H9 (cell line): Measurements from ENCODE around the gene MORN5. TPM values are rescaled to one million over a fixed set of nuclear protein-coding genes. Genes with fewer than 3 reads are reported as not detected.

Source experiments
- DNase-seq: peaks from one replicate; pipeline ENCODE4 v3.0.0-alpha.2; 2017
- H2AFZ ChIP-seq: one replicate; pipeline ENCODE4 v1.6.1; 2013; ENCODE audit warnings: mild to moderate bottlenecking, low read length, control low read depth, moderate library complexity
- H2AK5ac ChIP-seq: 2 replicates; pipeline ENCODE4 v1.6.1; 2013; ENCODE audit warnings: low read length, control low read depth, mixed read lengths; ENCODE audit not compliant: insufficient read length
- H2BK120ac ChIP-seq: one replicate; pipeline ENCODE4 v1.6.1; 2013; ENCODE audit warnings: low read depth, mild to moderate bottlenecking, low read length, control low read depth, inconsistent platforms; ENCODE audit not compliant: poor library complexity, severe bottlenecking
- H2BK12ac ChIP-seq: 2 replicates; pipeline ENCODE4 v1.6.1; 2013; ENCODE audit warnings: low read length, control low read depth, mixed read lengths, low read depth; ENCODE audit not compliant: insufficient read length
- H2BK15ac ChIP-seq: 2 replicates; pipeline ENCODE4 v1.6.1; 2013; ENCODE audit warnings: low read depth, low read length, control low read depth
- H2BK20ac ChIP-seq: one replicate; pipeline ENCODE4 v1.6.1; 2013; ENCODE audit warnings: low read depth, mild to moderate bottlenecking, low read length, control low read depth, inconsistent platforms; ENCODE audit not compliant: poor library complexity, severe bottlenecking
- H2BK5ac ChIP-seq: 2 replicates; pipeline ENCODE4 v1.6.1; 2013; ENCODE audit warnings: low read length, control low read depth, mixed read lengths; ENCODE audit not compliant: insufficient read length
- H3K14ac ChIP-seq: 2 replicates; pipeline ENCODE4 v1.6.1; 2013; ENCODE audit warnings: low read length, control low read depth; ENCODE audit not compliant: insufficient read depth
- H3K18ac ChIP-seq: 2 replicates; pipeline ENCODE4 v1.6.1; 2013; ENCODE audit warnings: low read depth, mild to moderate bottlenecking, mixed read lengths, low read length, control low read depth; ENCODE audit not compliant: insufficient read length
- H3K23ac ChIP-seq: 2 replicates; pipeline ENCODE4 v1.6.1; 2013; ENCODE audit warnings: low read length, control low read depth, mixed read lengths, low read depth; ENCODE audit not compliant: insufficient read length
- H3K23me2 ChIP-seq: 2 replicates; pipeline ENCODE4 v1.6.1; 2013; ENCODE audit warnings: low read depth, mild to moderate bottlenecking, mixed read lengths, low read length, control low read depth; ENCODE audit not compliant: insufficient read length, poor library complexity, severe bottlenecking
- H3K27ac ChIP-seq: 2 replicates; pipeline ENCODE4 v1.5.1; 2013; ENCODE audit warnings: low read length, control low read depth, mixed read lengths, low read depth; ENCODE audit not compliant: insufficient read length
- H3K27me3 ChIP-seq: 2 replicates; pipeline ENCODE4 v1.6.1; 2013; ENCODE audit warnings: low read length, control low read depth, inconsistent platforms; ENCODE audit not compliant: insufficient read depth
- H3K4ac ChIP-seq: 2 replicates; pipeline ENCODE4 v1.6.1; 2013; ENCODE audit warnings: low read depth, mild to moderate bottlenecking, control low read depth, inconsistent platforms, low read length, moderate library complexity
- H3K4me1 ChIP-seq: 2 replicates; pipeline ENCODE4 v1.6.1; 2013; ENCODE audit warnings: low read length, control low read depth, inconsistent platforms; ENCODE audit not compliant: insufficient read depth
- H3K4me2 ChIP-seq: 2 replicates; pipeline ENCODE4 v1.6.1; 2013; ENCODE audit warnings: low read length, control low read depth, mixed read lengths; ENCODE audit not compliant: insufficient read length, insufficient read depth
- H3K56ac ChIP-seq: 2 replicates; pipeline ENCODE4 v1.6.1; 2013; ENCODE audit warnings: low read depth, mild to moderate bottlenecking, mixed read lengths, low read length, control low read depth; ENCODE audit not compliant: insufficient read length
- H3K79me1 ChIP-seq: 2 replicates; pipeline ENCODE4 v1.6.1; 2013; ENCODE audit warnings: low read depth, mild to moderate bottlenecking, moderate library complexity, low read length, control low read depth, inconsistent platforms; ENCODE audit not compliant: insufficient read depth, poor library complexity, severe bottlenecking
- H3K79me2 ChIP-seq: 2 replicates; pipeline ENCODE4 v1.6.1; 2013; ENCODE audit warnings: low read length, control low read depth, inconsistent platforms; ENCODE audit not compliant: insufficient read depth
- H3K9ac ChIP-seq: 2 replicates; pipeline ENCODE4 v1.6.1; 2013; ENCODE audit warnings: low read length, control low read depth, mixed read lengths; ENCODE audit not compliant: insufficient read length; ENCODE audit errors: extremely low read depth
- H3K9me3 ChIP-seq: one replicate; pipeline ENCODE4 v1.6.1; 2013; ENCODE audit warnings: low read depth, low read length, inconsistent platforms; ENCODE audit not compliant: control insufficient read depth
- H3T11ph ChIP-seq: one replicate; pipeline ENCODE4 v1.6.1; 2013; ENCODE audit warnings: mild to moderate bottlenecking, low read length, control low read depth, inconsistent platforms
- H4K20me1 ChIP-seq: one replicate; pipeline ENCODE4 v1.6.1; 2013; ENCODE audit not compliant: control insufficient read depth, insufficient read length, insufficient read depth
- H4K5ac ChIP-seq: 2 replicates; pipeline ENCODE4 v1.6.1; 2013; ENCODE audit warnings: low read depth, mild to moderate bottlenecking, mixed read lengths, low read length, control low read depth; ENCODE audit not compliant: insufficient read length
- H4K8ac ChIP-seq: replicated peaks from 2 replicates; pipeline ENCODE4 v1.6.1; 2013; ENCODE audit warnings: low read length, control low read depth, mixed read lengths, low read depth; ENCODE audit not compliant: insufficient read length
- H4K91ac ChIP-seq: 2 replicates; pipeline ENCODE4 v1.6.1; 2013; ENCODE audit warnings: low read depth, mild to moderate bottlenecking, moderate library complexity, mixed read lengths, low read length, control low read depth; ENCODE audit not compliant: insufficient read length
- H3K27ac Mint-ChIP-seq, 3 experiments: 2 replicates in 2 of 3; 3 replicates in 1 of 3; pipeline ENCODE4 v1.8.0; 2020 to 2021; ENCODE audit warnings: mixed read lengths in 3 of 3, mild to moderate bottlenecking in 1 of 3, moderate library complexity in 1 of 3
- H3K27me3 Mint-ChIP-seq: 2 replicates; pipeline ENCODE4 v1.8.0; 2021; ENCODE audit warnings: low read depth, mild to moderate bottlenecking, moderate library complexity, mixed read lengths
- H3K36me3 Mint-ChIP-seq, 3 experiments: 2 replicates in 2 of 3; 3 replicates in 1 of 3; pipeline ENCODE4 v1.8.0; 2020 to 2021; ENCODE audit warnings: low read depth in 3 of 3, mixed read lengths in 3 of 3; ENCODE audit not compliant: insufficient read depth in 1 of 3
- H3K4me1 Mint-ChIP-seq, 2 experiments: 2 replicates each; pipeline ENCODE4 v1.8.0; 2020; ENCODE audit warnings: mixed read lengths in 2 of 2
- H3K4me3 Mint-ChIP-seq, 2 experiments: 2 replicates in 1 of 2; 3 replicates in 1 of 2; pipeline ENCODE4 v1.8.0; 2020 to 2021; ENCODE audit warnings: mild to moderate bottlenecking in 2 of 2, mixed read lengths in 2 of 2, moderate library complexity in 1 of 2
- H3K9me3 Mint-ChIP-seq, 2 experiments: 2 replicates in 1 of 2; 3 replicates in 1 of 2; pipeline ENCODE4 v1.8.0; 2020; ENCODE audit warnings: mild to moderate bottlenecking in 2 of 2, mixed read lengths in 2 of 2, moderate library complexity in 1 of 2
- CTCF ChIP-seq: fragments of 200-600 bp; sonication (generic); conservative IDR thresholded peaks from 3 replicates; pipeline ENCODE4 v1.8.0; 2021; ENCODE audit warnings: antibody characterized with exemption, mild to moderate bottlenecking
- WGBS: extraction: QIAGEN DNeasy Blood & Tissue Kit; methylation state at CpG from one replicate; pipeline ENCODE4 v1.1.7; 2013; ENCODE audit warnings: missing lambda C conversion rate, low lambda C conversion rate, mixed read lengths; ENCODE audit not compliant: insufficient read length; ENCODE audit errors: extremely low coverage; 5-methylcytosine and 5-hydroxymethylcytosine counted together
- total RNA-seq: library from RNA; stranded (reverse); gene quantifications from 2 replicates; pipeline ENCODE4 v1.2.1, GENCODE V29; 2021

Gene MORN5
- total RNA-seq, 1 experiment from 2014 or later, result not detected

- Histone ChIP-seq H3K27me3 (peaks cover 19% of the 10 kb centered on the region; the same call in 1 of the 2 replicates), H3T11ph (no peak overlapping the region), H3K79me1 (no peaks in the 10 kb centered on the region), H3K4ac (no peak overlapping the region), H2BK120ac (no peak overlapping the region), H3K23ac (no peak overlapping the region), H4K5ac (no peak overlapping the region), H3K14ac (no peak overlapping the region; the same call in 1 of the 2 replicates), H2BK20ac (no peak overlapping the region), H3K4me1 (peaks cover 5% of the 10 kb centered on the region; the same call in 1 of the 2 replicates), H3K9ac (no peak overlapping the region), H2AFZ (no peak overlapping the region), H3K23me2 (peaks cover 3% of the 10 kb centered on the region), H4K91ac (no peak overlapping the region), H3K18ac (no peak overlapping the region), H4K20me1 (no peaks in the 10 kb centered on the region), H3K4me2 (no peak overlapping the region), H3K27ac (no peak overlapping the region), H2AK5ac (no peak overlapping the region), H3K9me3 (no peaks in the 10 kb centered on the region), H2BK15ac (no peak overlapping the region), H3K79me2 (no peaks in the 10 kb centered on the region), H2BK5ac (no peak overlapping the region), H4K8ac (no peak overlapping the region), H3K56ac (no peak overlapping the region), H2BK12ac (no peak overlapping the region)
- Mint-ChIP-seq H3K4me3 (no peak overlapping the region), H3K36me3 (no peaks in the 10 kb centered on the region; a peak in 2 of 7 replicates), H3K27ac (no peak overlapping the region), H3K9me3 (no peaks in the 10 kb centered on the region; a peak in 1 of 5 replicates), H3K4me1 (peaks cover 9 to 15% of the 10 kb centered on the region in 2 experiments), H3K27me3 (peaks cover 50% of the 10 kb centered on the region)
- no CpG with 5 or more reads among the region's 12 CpGs for whole genome bisulfite sequencing
- no peak for DNase-seq
- TF ChIP-seq CTCF, result no peak
Observed at GRCh38 chr9:122209451-122209850, 49.7 kb downstream of the MORN5 start.
